Lung (tissue), 12 donors: Measurements from ENCODE around the gene SCAMP4. TPM values are rescaled to one million over a fixed set of nuclear protein-coding genes. Genes with fewer than 3 reads are reported as not detected.
A peak's percentile ranks its signal among the peaks of the same experiment; 100 is the strongest.

Experiments used
- ATAC-seq: fragments of 200-7000 bp; cut with Tn5 transposase; one replicate; pipeline ENCODE4 v1.9.1; 2020; ENCODE audit warnings: moderate number of reproducible peaks; ENCODE audit not compliant: insufficient read depth, low FRiP score
- DNase-seq, 3 donors: peaks; one replicate each; pipeline ENCODE4 v3.0.0-alpha.2; 2013 to 2017
- H3K27ac ChIP-seq, 2 donors: one replicate each; pipeline ENCODE4 v1.5.1; 2013; ENCODE audit warnings: mild to moderate bottlenecking in 2 of 2, moderate library complexity in 2 of 2, control low read depth in 1 of 2, inconsistent platforms in 1 of 2, low read depth in 1 of 2, low read length in 1 of 2
- H3K27me3 ChIP-seq, 3 donors: one replicate each; pipeline ENCODE4 v1.5.1; 2013; ENCODE audit warnings: low read length in 2 of 3; ENCODE audit not compliant: control insufficient read depth in 3 of 3, insufficient read depth in 3 of 3
- H3K36me3 ChIP-seq, 4 donors: one replicate each; pipeline ENCODE4 v1.5.1; 2013; ENCODE audit warnings: low read length in 4 of 4, mild to moderate bottlenecking in 1 of 4, moderate library complexity in 1 of 4; ENCODE audit not compliant: control insufficient read depth in 4 of 4, insufficient read depth in 4 of 4
- H3K4me1 ChIP-seq, 5 donors: one replicate each; pipeline ENCODE4 v1.5.1; 2013; ENCODE audit warnings: low read length in 5 of 5, mild to moderate bottlenecking in 2 of 5, moderate library complexity in 1 of 5; ENCODE audit not compliant: control insufficient read depth in 5 of 5, insufficient read depth in 5 of 5
- H3K4me3 ChIP-seq: one replicate; pipeline ENCODE4 v1.5.1; 2013; ENCODE audit warnings: mild to moderate bottlenecking, control low read depth, moderate library complexity
- H3K9ac ChIP-seq, 2 donors: one replicate each; pipeline ENCODE4 v1.5.1; 2013; ENCODE audit warnings: low read length in 2 of 2, control low read depth in 1 of 2; ENCODE audit not compliant: insufficient read depth in 1 of 2
- H3K9me3 ChIP-seq, 4 donors: one replicate each; pipeline ENCODE4 v1.5.1; 2013; ENCODE audit warnings: low read length in 3 of 4, mild to moderate bottlenecking in 1 of 4, moderate library complexity in 1 of 4; ENCODE audit not compliant: control insufficient read depth in 4 of 4, insufficient read depth in 3 of 4
- WGBS, 2 donors: extraction: QIAGEN DNeasy Blood & Tissue Kit; methylation state at CpG; one replicate each; pipeline ENCODE4 v1.1.7; 2013; 5-methylcytosine and 5-hydroxymethylcytosine counted together
- polyA plus RNA-seq, 2 donors: library from polyadenylated mRNA; stranded (reverse); fragments of 200-250 nt; gene quantifications; one replicate each; pipeline ENCODE4 v1.2.1, GENCODE V29; 2013
- total RNA-seq, 2 donors: library from RNA; depleted of rRNA in 1 of 2; stranded (reverse); fragments of >200 nt in 1 of 2; gene quantifications; one replicate each; pipeline ENCODE4 v1.2.1, GENCODE V29; 2014 to 2021
- TF ChIP-seq, protein P1 (sequence below): IDR thresholded peaks from 2 replicates; pipeline ENCODE4 v1.5.1; 2012; ENCODE audit warnings: mild to moderate bottlenecking; ENCODE audit errors: control extremely low read depth, extremely low read depth
- donor health status: control.
- donor health status: control.
- donor health status: Bipolar disorder and iron deficiency.
- donor health status: healthy.
- donor health status: DM: yes; HTN: yes; CAD: no.

Gene SCAMP4
- total and polyA plus RNA-seq, 4 donors: 45.7 to 86.6 (median 56.2) TPM

- DNase-seq (no peak), ATAC-seq (no peak)
- Histone ChIP-seq H3K4me1 (peaks cover under 1 to 18% (median 12%) of the 10 kb centered on the region in 5 donors), H3K36me3 (peaks cover 0 to 19% (median 0%) of the 10 kb centered on the region in 4 donors), H3K9me3 (no peaks in the 10 kb centered on the region), H3K27me3 (no peaks in the 10 kb centered on the region), H3K27ac (no peak overlapping the region), H3K4me3 (no peak overlapping the region), H3K9ac (no peak overlapping the region)
- 81 to 83% methylated on average over 7 of the region's 7 CpGs for WGBS, 2 donors
- TF ChIP-seq, protein P1, sequence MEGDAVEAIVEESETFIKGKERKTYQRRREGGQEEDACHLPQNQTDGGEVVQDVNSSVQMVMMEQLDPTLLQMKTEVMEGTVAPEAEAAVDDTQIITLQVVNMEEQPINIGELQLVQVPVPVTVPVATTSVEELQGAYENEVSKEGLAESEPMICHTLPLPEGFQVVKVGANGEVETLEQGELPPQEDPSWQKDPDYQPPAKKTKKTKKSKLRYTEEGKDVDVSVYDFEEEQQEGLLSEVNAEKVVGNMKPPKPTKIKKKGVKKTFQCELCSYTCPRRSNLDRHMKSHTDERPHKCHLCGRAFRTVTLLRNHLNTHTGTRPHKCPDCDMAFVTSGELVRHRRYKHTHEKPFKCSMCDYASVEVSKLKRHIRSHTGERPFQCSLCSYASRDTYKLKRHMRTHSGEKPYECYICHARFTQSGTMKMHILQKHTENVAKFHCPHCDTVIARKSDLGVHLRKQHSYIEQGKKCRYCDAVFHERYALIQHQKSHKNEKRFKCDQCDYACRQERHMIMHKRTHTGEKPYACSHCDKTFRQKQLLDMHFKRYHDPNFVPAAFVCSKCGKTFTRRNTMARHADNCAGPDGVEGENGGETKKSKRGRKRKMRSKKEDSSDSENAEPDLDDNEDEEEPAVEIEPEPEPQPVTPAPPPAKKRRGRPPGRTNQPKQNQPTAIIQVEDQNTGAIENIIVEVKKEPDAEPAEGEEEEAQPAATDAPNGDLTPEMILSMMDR: no peak
Measured at GRCh38 chr19:1868971-1869370, 36.2 kb upstream of the SCAMP4 start.

- DNase-seq: peak in 1 of 3 donors; percentile 10
- H3K27ac ChIP-seq: no peak overlapping the region
Measured at GRCh38 chr19:1871140-1871597, 34.0 kb upstream of the SCAMP4 start.

DNA sequence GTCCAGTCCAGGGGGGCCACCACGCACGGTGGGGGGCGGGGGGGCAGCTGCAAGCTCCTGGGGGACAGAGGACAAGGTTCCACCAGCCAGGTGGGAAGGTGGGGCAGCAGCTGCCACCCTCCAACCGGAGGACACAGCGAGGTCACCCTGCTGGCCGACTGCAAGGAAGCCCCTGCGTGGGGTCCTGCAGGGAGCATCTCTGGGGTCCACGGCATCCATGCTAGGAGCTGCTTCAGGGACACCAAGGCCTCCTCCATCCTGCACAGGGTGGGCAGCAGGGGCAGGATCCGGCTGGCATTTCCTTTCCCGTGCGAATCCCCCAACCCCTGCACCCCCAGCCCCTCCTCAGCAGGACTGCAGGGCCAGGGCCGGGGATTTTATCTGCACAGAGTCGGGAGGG lies 33.6 kb upstream of the SCAMP4 start:
- no peaks in the 10 kb centered on the region for H3K9me3 ChIP-seq
- H3K9ac ChIP-seq: no peak overlapping the region
- no peak overlapping the region for H3K4me3 ChIP-seq
- WGBS, 2 donors: 87 to 89% methylated on average over 13 of the region's 13 CpGs
- DNase-seq (no peak), ATAC-seq (no peak)
- peak overlapping the region in 1 of 2 donors; percentile 16 for H3K27ac ChIP-seq
- TF ChIP-seq, protein P1: no peak
- no peaks in the 10 kb centered on the region for H3K27me3 ChIP-seq
- peaks cover 0 to 19% (median 0%) of the 10 kb centered on the region in 4 donors for H3K36me3 ChIP-seq
- peaks cover 3 to 31% (median 12%) of the 10 kb centered on the region in 5 donors for H3K4me1 ChIP-seq

More at GRCh38 chr19:1871140-1871597, 34.0 kb upstream of the SCAMP4 start:
- Histone ChIP-seq H3K9ac (no peak overlapping the region), H3K4me1 (peaks cover 3 to 27% (median 12%) of the 10 kb centered on the region in 5 donors), H3K9me3 (no peaks in the 10 kb centered on the region), H3K36me3 (peaks cover 0 to 19% (median 0%) of the 10 kb centered on the region in 4 donors), H3K4me3 (no peak overlapping the region), H3K27me3 (no peaks in the 10 kb centered on the region)
- TF ChIP-seq, protein P1: no peak
- no peak for ATAC-seq
- WGBS, 2 donors: 78 to 82% methylated on average over 15 of the region's 15 CpGs
